Fibroblast of gingiva (primary cell): ENCODE data around the gene NUPR2.
"Not testable (repeated sequence)": the region's sequence is repeated elsewhere in the genome, so short reads cannot be mapped to it uniquely, and the experiment has no call there.

Experiments
- DNase-seq: peaks from one replicate; pipeline ENCODE4 v3.0.0-alpha.2; 2011; ENCODE audit warnings: low read depth

NUPR2 gene

DNA sequence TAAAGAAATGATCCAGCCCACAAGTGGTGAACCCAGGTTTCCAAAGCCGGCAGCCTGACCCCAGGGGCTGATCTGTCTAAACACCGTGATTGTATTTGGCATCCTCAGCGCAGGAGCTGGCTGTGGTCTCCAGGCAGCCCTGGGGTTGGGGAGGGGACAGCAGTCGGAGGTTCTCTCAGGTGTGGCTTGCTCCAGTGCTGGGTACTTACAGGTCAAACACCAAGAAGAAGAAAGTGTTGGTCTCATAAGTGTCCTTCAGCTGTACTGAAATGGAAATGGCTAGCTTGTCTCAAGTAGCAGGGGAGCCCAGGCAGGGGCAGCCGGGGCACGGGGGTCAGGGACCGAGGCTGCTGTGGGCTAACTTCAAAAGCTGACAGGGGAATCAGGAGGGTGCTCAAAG, 29.5 kb downstream of the NUPR2 start:
- no peak for DNase-seq

DNA sequence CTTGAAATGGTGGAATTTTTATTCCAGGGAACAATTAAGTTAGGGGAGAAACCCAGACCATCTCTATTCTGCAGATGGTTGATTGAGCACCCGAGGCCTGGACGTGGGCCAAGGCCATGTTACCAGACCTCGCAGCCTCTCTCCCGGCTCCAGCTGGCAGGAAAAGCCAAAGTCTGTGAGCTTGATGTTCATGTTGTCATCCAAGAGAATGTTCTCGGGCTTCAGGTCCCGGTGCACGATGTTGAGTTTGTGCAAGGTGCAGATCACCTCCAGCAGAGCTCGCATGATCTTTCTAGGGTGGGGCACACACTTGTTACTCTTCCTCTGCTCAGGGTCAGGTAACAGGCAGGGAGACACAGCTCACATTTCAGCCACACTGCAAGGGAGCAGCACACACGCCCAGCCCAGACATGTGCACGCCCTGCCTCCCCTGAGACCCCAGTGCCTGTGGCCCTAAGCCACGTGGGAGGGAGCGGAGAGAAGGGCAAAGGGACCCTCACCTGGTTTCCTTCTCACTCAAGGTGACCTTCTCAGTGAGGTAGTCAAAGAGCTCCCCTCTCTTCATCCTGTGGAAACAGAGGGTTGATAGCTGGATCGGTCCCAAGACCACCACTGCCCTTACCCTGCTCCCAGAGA, 32.9 kb downstream of the NUPR2 start:
- DNase-seq, result no peak

GRCh38 chr7:56081626-56082340, 34.4 kb downstream of the NUPR2 start:
- DNase-seq, result no peak

DNA sequence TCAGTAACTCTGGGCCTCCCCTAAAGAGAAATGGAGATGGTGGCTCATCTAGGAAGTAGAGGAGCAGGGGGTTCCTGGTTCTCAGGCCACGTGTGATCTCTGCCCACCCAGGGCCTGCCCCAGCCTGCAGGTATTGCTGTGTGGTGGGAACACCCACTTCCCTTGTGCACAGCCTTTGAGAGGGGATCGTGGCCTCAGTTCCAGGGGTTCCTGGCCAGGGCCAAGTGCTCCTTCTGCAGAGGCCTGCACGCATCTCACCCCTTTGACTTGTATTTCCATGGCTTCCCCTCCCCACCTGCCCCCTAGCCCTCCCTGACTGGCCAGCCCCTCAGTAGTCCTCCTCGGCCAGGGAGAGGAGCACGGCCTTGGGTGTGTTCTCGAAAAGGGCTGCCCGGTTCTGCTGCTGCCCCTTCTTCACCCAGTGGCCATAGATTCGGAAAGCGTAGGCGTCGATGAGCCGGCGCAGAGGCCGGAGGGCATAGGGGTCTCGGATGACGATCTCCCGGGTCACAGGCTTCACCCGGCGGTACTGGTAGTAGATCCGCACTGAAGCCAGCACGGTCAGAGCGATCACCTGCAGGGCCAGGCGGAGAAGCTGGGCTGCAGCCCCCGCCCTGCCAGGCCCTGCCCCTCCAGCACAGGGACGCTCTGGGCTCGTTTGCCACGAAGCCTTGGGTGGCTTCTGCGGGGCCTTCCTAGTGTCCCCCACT, 35.3 kb downstream of the NUPR2 start:
- not testable (repeated sequence) for DNase-seq

GRCh38 chr7:56079450-56080185, 36.6 kb downstream of the NUPR2 start:
- DNase-seq, result peak; percentile 90

DNA sequence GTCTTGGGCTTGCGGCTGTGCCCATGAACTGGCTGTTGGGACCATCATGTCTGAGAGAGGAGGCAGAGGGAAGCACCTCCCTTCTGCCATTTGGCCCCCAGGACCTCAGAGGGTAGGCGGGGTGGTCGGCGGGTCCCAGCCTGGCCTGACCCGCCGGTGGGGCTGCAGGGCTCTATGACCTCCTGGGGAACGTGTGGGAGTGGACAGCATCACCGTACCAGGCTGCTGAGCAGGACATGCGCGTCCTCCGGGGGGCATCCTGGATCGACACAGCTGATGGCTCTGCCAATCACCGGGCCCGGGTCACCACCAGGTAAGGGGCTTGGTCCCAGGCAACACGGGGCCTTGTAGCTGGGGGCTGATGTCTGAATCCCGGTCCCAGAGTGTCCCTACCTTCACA, 38.0 kb downstream of the NUPR2 start:
- DNase-seq, result no peak

DNA sequence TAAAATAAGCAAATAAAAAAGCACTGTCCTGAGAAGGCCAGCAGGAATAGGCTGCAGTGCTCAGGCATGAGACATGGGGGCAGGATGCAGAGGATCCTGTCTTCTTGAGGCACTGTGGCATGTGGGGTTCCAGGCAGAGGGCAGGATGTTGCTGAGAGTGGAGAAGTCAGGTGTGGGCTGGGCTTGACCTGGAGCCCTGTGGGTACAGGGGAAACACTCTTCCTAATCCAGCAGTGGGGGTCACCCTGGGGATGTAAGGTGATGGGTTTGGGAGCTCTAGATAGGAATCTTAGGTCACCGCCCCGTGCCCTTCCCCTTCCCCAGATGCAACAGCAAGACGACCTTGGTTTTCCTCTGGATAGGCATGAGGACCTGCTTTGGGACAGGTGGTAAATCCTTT, 38.5 kb downstream of the NUPR2 start:
- no peak for DNase-seq

- DNase-seq, result peak; percentile 71
Measured at GRCh38 chr7:56074371-56074791, 41.8 kb downstream of the NUPR2 start.

- not testable (repeated sequence) for DNase-seq
Measured at GRCh38 chr7:56066376-56066775, 49.8 kb downstream of the NUPR2 start.
